Pancreas (tissue), 10 donors: ENCODE results near the gene PARD3B. TPM values are rescaled to one million over a fixed set of nuclear protein-coding genes. Genes with fewer than 3 reads are reported as not detected.

Experiments
- ATAC-seq, 4 donors: fragments of 200-7000 bp; cut with Tn5 transposase; one replicate each; pipeline versions ENCODE4 v1.8.0 to v1.9.1; 2020; ENCODE audit warnings: mild to moderate bottlenecking in 4 of 4, moderate library complexity in 4 of 4
- DNase-seq, 6 donors: peaks; one replicate each; pipeline ENCODE4 v3.0.0-alpha.2; 2020
- FAIRE-seq: peaks from 2 replicates; lab custom pipeline; 2012; peaks lifted over from hg19 to GRCh38; lab: Jason Lieb, UNC
- H3K27ac ChIP-seq, 4 donors: fragments of 200-600 bp; sonication (generic); 1 replicate in 3 of 4; 2 replicates in 1 of 4; pipeline versions ENCODE4 v1.5.0 to v1.8.0; 2020
- H3K27me3 ChIP-seq, 4 donors: fragments of 200-600 bp; one replicate each; pipeline ENCODE4 v1.8.0; 2021
- H3K36me3 ChIP-seq, 3 donors: fragments of 200-600 bp; sonication (generic) in 1 of 3; one replicate each; pipeline versions ENCODE4 v1.5.0 to v1.8.0; 2020 to 2021
- H3K4me1 ChIP-seq, 3 donors: fragments of 200-600 bp; one replicate each; pipeline ENCODE4 v1.8.0; 2021
- H3K4me3 ChIP-seq, 4 donors: fragments of 200-600 bp; sonication (generic) in 2 of 4; one replicate each; pipeline versions ENCODE4 v1.5.0 to v1.8.0; 2020 to 2021
- H3K9me3 ChIP-seq, 4 donors: fragments of 200-600 bp; one replicate each; pipeline ENCODE4 v1.8.0; 2021
- CTCF ChIP-seq, 4 donors: fragments of 200-600 bp; sonication (generic) in 3 of 4; IDR thresholded peaks; one replicate each; pipeline versions ENCODE4 v1.5.0 to v1.8.0; 2021; ENCODE audit warnings: antibody characterized with exemption in 4 of 4
- WGBS, 2 donors: extraction: QIAGEN DNeasy Blood & Tissue Kit; methylation state at CpG; one replicate each; pipeline ENCODE4 v1.1.7; 2013; 5-methylcytosine and 5-hydroxymethylcytosine counted together
- intact Hi-C, 3 donors: fragments of 100-400 bp; cut with DNase I; formaldehyde crosslinking; loops; one replicate each; pipeline versions ENCODE4 v1.11.1 to v1.14.2; 2022
- polyA plus RNA-seq, 2 donors: library from polyadenylated mRNA; stranded (reverse); fragments of 200-250 nt; gene quantifications; one replicate each; pipeline ENCODE4 v1.2.3, GENCODE V29; 2013
- total RNA-seq, 6 donors: library from RNA; stranded (reverse); fragmentation: NEBNext Ultra II Directional in 4 of 6; extraction: Animal tissue kit (Norgen Biotek cat#: 25700) in 4 of 6; gene quantifications; one replicate each; pipeline versions ENCODE4 v1.2.1 to v1.2.4, GENCODE V29; 2021 to 2023
- donor health status: healthy with polysubstance abuse.
- donor health status: DM: no; HTN: no; CAD: no; lungs with moderate emphysema.
- donor health status: DM: no; HTN: no; CAD: no.
- donor health status: control.
- donor health status: control.
- donor health status: Bipolar disorder and iron deficiency.
- donor health status: DM: yes; HTN: yes; CAD: no.
- donor health status: DM: no; HTN: no; CAD: no.
- donor health status: DM: no; HTN: no; CAD: no.
- donor health status: DM: yes; HTN: yes; CAD: no.

The PARD3B gene
- total and polyA plus RNA-seq, 8 donors, result 2.8 to 21.5 (median 12.7) TPM

- Histone ChIP-seq H3K4me1 (no peaks in the 10 kb centered on the region), H3K36me3 (no peaks in the 10 kb centered on the region), H3K4me3 (no peak overlapping the region), H3K9me3 (no peaks in the 10 kb centered on the region), H3K27me3 (no peaks in the 10 kb centered on the region), H3K27ac (no peak overlapping the region)
- ATAC-seq, result no peak
- no peak for FAIRE-seq
- no peak for DNase-seq
- no peak for TF ChIP-seq CTCF (IDR thresholded peaks at IDR 0.05)
- intact Hi-C loops, result no loop called here
- 94 to 97% methylated on average over 2 of the region's 2 CpGs for WGBS, 2 donors
Measured at GRCh38 chr2:205058409-205058808, 513.1 kb downstream of the PARD3B start.

GRCh38 chr2:205060269-205060668 is 515.0 kb downstream of the PARD3B start:
- Histone ChIP-seq H3K4me3 (no peak overlapping the region), H3K27ac (no peak overlapping the region), H3K27me3 (no peaks in the 10 kb centered on the region), H3K36me3 (no peaks in the 10 kb centered on the region), H3K9me3 (no peaks in the 10 kb centered on the region), H3K4me1 (no peaks in the 10 kb centered on the region)
- 91 to 95% methylated on average over 2 of the region's 2 CpGs for WGBS, 2 donors
- no peak for TF ChIP-seq CTCF (IDR thresholded peaks at IDR 0.05)
- no peak for DNase-seq
- ATAC-seq, result no peak
- no peak for FAIRE-seq
- intact Hi-C loops, result no loop called here

- FAIRE-seq (no peak), DNase-seq (no peak), ATAC-seq (no peak)
- TF ChIP-seq CTCF (IDR thresholded peaks at IDR 0.05), result no peak
- intact Hi-C loops, result no loop called here
- Histone ChIP-seq H3K36me3 (no peaks in the 10 kb centered on the region), H3K9me3 (no peaks in the 10 kb centered on the region), H3K4me1 (no peaks in the 10 kb centered on the region), H3K27ac (no peak overlapping the region), H3K4me3 (no peak overlapping the region), H3K27me3 (no peaks in the 10 kb centered on the region)
- WGBS, 2 donors, result 76 to 78% methylated on average over 5 of the region's 5 CpGs
Measured at GRCh38 chr2:205066081-205066480, 520.8 kb downstream of the PARD3B start.

GRCh38 chr2:205069928-205070327 is 524.7 kb downstream of the PARD3B start:
- FAIRE-seq, result no peak
- no peak overlapping the region for H3K4me3 ChIP-seq
- H3K27me3 ChIP-seq, result no peaks in the 10 kb centered on the region
- intact Hi-C loops, result no loop called here
- ATAC-seq, result no peak
- H3K9me3 ChIP-seq, result no peaks in the 10 kb centered on the region
- whole genome bisulfite sequencing, 2 donors, result 91 to 92% methylated on average over 1 of the region's 1 CpG
- no peak for TF ChIP-seq CTCF (IDR thresholded peaks at IDR 0.05)
- H3K27ac ChIP-seq, result no peak overlapping the region
- H3K4me1 ChIP-seq, result no peaks in the 10 kb centered on the region
- no peak for DNase-seq
- no peaks in the 10 kb centered on the region for H3K36me3 ChIP-seq

- no peak overlapping the region for H3K4me3 ChIP-seq
- no peak for DNase-seq
- no peak for TF ChIP-seq CTCF (IDR thresholded peaks at IDR 0.05)
- no peaks in the 10 kb centered on the region for H3K9me3 ChIP-seq
- no peak overlapping the region for H3K27ac ChIP-seq
- no peak for ATAC-seq
- 96 to 100% methylated on average over 1 of the region's 1 CpG for WGBS, 2 donors
- H3K27me3 ChIP-seq, result no peaks in the 10 kb centered on the region
- FAIRE-seq, result no peak
- intact Hi-C loops, result no loop called here
- no peaks in the 10 kb centered on the region for H3K36me3 ChIP-seq
- no peaks in the 10 kb centered on the region for H3K4me1 ChIP-seq
Measured at GRCh38 chr2:205070889-205071288, 525.6 kb downstream of the PARD3B start.
